Erythroblast (primary cell): Measurements from ENCODE around the gene SLC29A2.
"Not testable (repeated sequence)": the region's sequence is repeated elsewhere in the genome, so short reads cannot be mapped to it uniquely, and the experiment has no call there.

ENCODE experiments used
- DNase-seq, 2 experiments: peaks; one replicate each; lab custom pipeline; 2025; lab: John Stamatoyannopoulos, UW
- GATA1 ChIP-seq: IDR thresholded peaks from 2 replicates; pipeline ENCODE4 v1.6.1; 2011; ENCODE audit warnings: low read depth, mild to moderate bottlenecking, control low read depth, low read length, moderate library complexity
- POLR2A ChIP-seq: IDR thresholded peaks from 2 replicates; pipeline ENCODE4 v1.6.1; 2011; ENCODE audit warnings: mild to moderate bottlenecking, low read length

The SLC29A2 gene

DNA sequence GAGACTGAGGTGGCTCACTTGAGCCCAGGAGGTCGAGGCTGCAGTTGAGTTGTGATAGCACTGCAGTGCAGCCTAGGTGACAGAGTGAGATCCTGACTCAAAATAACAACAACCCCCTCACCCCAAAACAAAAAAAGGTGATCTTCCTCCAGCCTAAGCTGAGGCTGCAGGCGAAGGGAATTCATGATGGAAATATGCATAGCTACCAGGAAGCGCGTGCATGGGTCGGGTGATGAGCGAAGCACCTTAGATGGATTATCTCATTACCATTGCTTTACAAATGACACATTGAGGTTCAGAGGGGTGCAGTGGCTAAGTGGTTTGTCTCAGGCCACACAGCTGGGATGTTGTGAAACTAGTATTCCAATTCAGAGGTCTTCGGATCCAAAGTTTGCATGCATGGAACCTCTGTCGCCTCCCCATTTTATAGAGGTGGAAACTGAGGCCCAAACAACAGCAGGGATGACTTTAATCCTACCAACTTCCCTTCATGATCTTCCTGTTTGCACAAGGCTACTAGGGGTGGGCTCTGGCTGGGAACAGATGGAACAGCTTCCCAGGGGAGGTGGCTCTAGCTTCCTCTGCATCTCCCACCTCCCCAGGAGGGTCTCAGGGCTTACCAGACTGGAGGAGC lies 4.6 kb downstream of the SLC29A2 start:
- TF ChIP-seq POLR2A (no peak), GATA1 (no peak)
- DNase-seq: no peak

DNA sequence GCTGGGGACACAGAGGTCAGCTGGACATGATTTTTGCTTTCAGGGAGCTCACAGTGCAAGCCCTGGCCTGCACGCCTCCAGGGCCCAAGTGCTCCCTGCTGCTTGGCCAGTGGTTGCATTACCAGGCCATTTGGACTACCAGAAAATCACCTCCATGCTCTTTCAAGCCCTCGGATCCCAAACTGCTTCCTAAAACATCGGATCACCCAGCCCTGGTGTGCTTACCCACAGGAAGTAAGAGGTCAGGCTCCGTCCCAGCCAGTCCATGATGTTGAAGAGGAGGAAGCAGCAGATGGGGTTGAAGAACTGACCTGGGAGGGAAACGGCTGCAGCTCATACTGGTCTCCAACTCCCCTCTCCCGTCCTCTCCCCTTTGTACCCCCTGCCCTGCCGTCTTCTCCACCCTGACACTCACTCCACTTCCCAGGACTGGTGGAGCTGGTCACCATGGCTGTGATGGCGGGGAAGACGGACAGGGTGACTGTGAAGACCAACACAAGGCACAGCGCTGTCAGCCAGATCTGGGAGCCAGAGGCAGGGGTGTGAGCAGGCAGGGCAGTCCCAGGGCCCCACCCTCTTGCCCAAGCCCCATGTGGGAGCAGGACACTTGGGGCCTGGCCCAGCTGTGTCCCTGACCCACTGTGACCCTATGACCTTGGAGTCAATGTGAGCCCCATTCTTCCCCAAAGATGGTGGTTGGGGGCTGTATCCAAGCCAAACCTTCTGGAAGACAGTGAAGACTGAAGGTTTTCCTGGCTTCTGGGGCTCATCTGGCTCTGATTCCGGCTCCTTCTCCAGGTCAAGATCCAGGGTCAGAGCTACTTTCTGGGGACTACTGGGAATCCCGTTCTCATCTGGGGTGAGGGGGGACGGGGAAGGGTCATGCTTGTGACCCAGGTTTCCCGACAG lies 5.6 kb downstream of the SLC29A2 start:
- DNase-seq: no peak
- TF ChIP-seq POLR2A (peak; percentile 10), GATA1 (no peak)

GRCh38 chr11:66365166-66365565 lies 6.4 kb downstream of the SLC29A2 start:
- no peak for DNase-seq
- TF ChIP-seq GATA1: no peak
- TF ChIP-seq POLR2A: no peak

- TF ChIP-seq POLR2A (no peak), GATA1 (no peak)
- DNase-seq: peak; percentile 59 to 75
Observed at GRCh38 chr11:66363805-66364535, 7.6 kb downstream of the SLC29A2 start.

GRCh38 chr11:66363187-66363601 lies 8.4 kb downstream of the SLC29A2 start:
- DNase-seq: no peak

DNA sequence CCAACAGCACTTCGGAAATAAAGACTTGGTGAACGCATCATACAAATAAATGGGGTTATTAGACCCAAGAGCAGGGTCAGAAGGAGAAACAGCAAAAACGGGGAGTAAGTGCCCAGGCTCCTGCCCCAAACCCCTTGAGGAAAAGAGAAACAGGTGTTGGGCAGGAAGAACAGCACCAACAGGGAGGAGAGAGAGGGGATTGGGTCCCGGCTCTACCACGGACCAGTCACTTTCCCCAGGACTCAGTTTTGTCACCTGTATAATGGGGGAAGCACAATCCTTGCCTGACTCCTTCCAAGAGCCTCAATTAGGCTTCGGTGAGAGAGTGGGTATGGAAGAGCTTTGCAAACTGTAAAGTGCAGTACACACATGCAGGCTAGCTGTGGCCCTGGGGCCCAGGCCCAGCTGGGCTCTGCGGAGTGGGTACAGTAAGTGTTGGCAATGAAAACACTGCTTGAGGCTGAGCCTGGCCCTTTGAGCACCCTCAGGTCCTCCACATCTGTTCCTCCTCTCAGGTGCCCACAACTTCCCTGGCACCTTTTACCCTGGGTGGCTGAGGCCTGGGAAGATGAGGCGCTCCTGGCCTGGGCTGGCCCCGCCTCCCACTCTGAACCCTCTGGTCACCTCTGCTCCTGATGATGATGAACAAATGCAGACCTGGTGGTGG lies 8.9 kb downstream of the SLC29A2 start:
- DNase-seq: no peak
- TF ChIP-seq POLR2A (no peak), GATA1 (no peak)

More at GRCh38 chr11:66363187-66363601, 8.4 kb downstream of the SLC29A2 start:
- TF ChIP-seq POLR2A: no peak
- TF ChIP-seq GATA1: no peak

- TF ChIP-seq POLR2A (no peak), GATA1 (no peak)
- no peak for DNase-seq
Observed at GRCh38 chr11:66361502-66361941, 10.0 kb downstream of the SLC29A2 start.

GRCh38 chr11:66360406-66361073 lies 11.0 kb downstream of the SLC29A2 start:
- DNase-seq: no peak
- TF ChIP-seq POLR2A (peak; percentile 18), GATA1 (no peak)

GRCh38 chr11:66359662-66360087 lies 11.9 kb downstream of the SLC29A2 start:
- no peak for DNase-seq

DNA sequence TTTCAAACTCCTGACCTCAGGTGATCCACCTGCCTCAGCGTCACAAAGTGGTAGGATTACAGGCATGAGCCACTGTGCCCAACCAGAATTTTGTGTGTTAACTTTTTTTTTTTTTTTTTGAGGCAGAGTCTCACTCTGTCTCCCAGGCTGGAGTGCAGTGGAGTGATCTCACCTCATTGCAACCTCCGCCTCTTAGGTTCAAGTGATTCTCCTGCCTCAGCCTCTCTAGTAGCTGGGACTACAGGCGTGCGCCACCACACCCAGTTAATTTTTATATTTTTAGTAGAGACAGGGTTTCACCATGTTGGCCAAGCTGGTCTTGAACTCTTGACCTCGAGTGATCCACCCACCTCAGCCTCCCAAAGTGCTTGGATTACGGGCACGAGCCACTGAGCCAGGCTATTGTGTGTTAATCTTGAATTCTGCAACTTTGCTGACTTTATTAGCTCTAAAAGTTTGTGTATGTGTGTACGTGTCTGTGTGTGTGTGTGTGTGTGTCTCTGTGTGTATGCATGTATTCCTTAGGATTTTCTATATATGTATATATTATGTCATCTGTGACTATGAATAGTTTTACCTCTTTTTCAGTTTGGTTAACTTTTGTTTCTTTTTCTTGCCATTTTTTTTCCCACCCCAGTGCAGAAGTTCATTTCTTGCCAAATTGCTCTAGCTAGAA lies 20.9 kb downstream of the SLC29A2 start:
- DNase-seq: not testable (repeated sequence)

More at GRCh38 chr11:66359662-66360087, 11.9 kb downstream of the SLC29A2 start:
- TF ChIP-seq POLR2A (no peak), GATA1 (no peak)

DNA sequence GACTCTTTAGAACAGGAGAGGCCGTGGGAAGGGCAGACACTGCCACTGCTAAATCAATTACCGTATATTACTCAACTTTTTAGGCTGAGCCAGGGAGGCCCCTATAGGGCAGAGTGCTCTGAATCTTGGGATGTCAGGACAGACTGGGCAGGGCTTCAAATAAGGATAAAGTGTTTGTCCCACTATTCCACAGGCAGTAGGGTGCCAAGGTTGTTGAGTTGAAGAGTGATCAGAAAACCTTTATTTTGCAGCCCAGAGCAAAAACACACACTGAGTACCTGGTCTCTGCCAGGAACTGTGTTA lies 22.5 kb downstream of the SLC29A2 start:
- TF ChIP-seq GATA1 (no peak), POLR2A (no peak)

More for the DNA sequence above, 22.5 kb downstream of the SLC29A2 start:
- DNase-seq: no peak
